Measurements from ENCODE around the gene PLAAT2. TPM values are rescaled to one million over a fixed set of nuclear protein-coding genes. Genes with fewer than 3 reads are reported as not detected.
A peak's percentile ranks its signal among the peaks of the same experiment; 100 is the strongest.

PLAAT2 gene
- total and polyA plus RNA-seq, 4 donors = 0.32 to 0.44 TPM; not detected in 2

GRCh38 chr11:63569570-63569969, 6.4 kb upstream of the PLAAT2 start:
- Histone ChIP-seq H3K27ac (ENCODE audit: low read depth in 1 of 2, low read length in 2 of 2) (no peak overlapping the region), H3K36me3 (ENCODE audit: control insufficient read depth in 4 of 4, insufficient read depth in 3 of 4, low read depth in 1 of 4, low read length in 3 of 4) (peaks cover 0 to 5% (median under 1%) of the 10 kb centered on the region in 4 donors), H3K9ac (ENCODE audit: low read depth in 1 of 2, low read length in 2 of 2) (no peak overlapping the region), H3K4me3 (ENCODE audit: low read depth in 1 of 3, low read length in 3 of 3) (no peak overlapping the region), H3K27me3 (ENCODE audit: control insufficient read depth in 4 of 4, insufficient read depth in 4 of 4, low read length in 3 of 4) (no peaks in the 10 kb centered on the region), H3K4me1 (ENCODE audit: control insufficient read depth in 4 of 4, insufficient read depth in 4 of 4, low read length in 3 of 4) (peaks cover 1 to 18% (median 10%) of the 10 kb centered on the region in 4 donors), H3K9me3 (ENCODE audit: control insufficient read depth in 4 of 4, low read length in 3 of 4) (no peaks in the 10 kb centered on the region)
- no peak for DNase-seq (ENCODE audit: low spot score)
- TF ChIP-seq JUND (IDR thresholded peaks at IDR 0.05) (no peak), RXRA (IDR thresholded peaks at IDR 0.05) (no peak), SP1 (IDR thresholded peaks at IDR 0.05) (no peak), HNF4G (IDR thresholded peaks at IDR 0.05) (no peak), MAX (IDR thresholded peaks at IDR 0.05) (no peak), TAF1 (conservative IDR thresholded peaks at IDR 0.05) (no peak), EGR1 (IDR thresholded peaks at IDR 0.05; ENCODE audit: low read depth in 2 of 2) (no peak), HNF4A (conservative IDR thresholded peaks at IDR 0.05) (no peak)
- WGBS = 95% methylated on average over 3 of the region's 3 CpGs

- H3K4me3 ChIP-seq (ENCODE audit: low read depth in 1 of 3, low read length in 3 of 3) = no peak overlapping the region
Observed at GRCh38 chr11:63567044-63567840, 4.1 kb upstream of the PLAAT2 start.

More at GRCh38 chr11:63567044-63567840, 4.1 kb upstream of the PLAAT2 start:
- Histone ChIP-seq H3K36me3 (ENCODE audit: control insufficient read depth in 4 of 4, insufficient read depth in 3 of 4, low read depth in 1 of 4, low read length in 3 of 4) (no peaks in the 10 kb centered on the region), H3K9ac (ENCODE audit: low read depth in 1 of 2, low read length in 2 of 2) (no peak overlapping the region), H3K27ac (ENCODE audit: low read depth in 1 of 2, low read length in 2 of 2) (no peak overlapping the region), H3K4me1 (ENCODE audit: control insufficient read depth in 4 of 4, insufficient read depth in 4 of 4, low read length in 3 of 4) (peaks cover 3 to 15% (median 5%) of the 10 kb centered on the region in 4 donors), H3K27me3 (ENCODE audit: control insufficient read depth in 4 of 4, insufficient read depth in 4 of 4, low read length in 3 of 4) (no peaks in the 10 kb centered on the region), H3K9me3 (ENCODE audit: control insufficient read depth in 4 of 4, low read length in 3 of 4) (no peaks in the 10 kb centered on the region)
- TF ChIP-seq RAD21 (IDR thresholded peaks at IDR 0.05) = peak in 1 of 2 donors; percentile 8
- TF ChIP-seq, protein P1, sequence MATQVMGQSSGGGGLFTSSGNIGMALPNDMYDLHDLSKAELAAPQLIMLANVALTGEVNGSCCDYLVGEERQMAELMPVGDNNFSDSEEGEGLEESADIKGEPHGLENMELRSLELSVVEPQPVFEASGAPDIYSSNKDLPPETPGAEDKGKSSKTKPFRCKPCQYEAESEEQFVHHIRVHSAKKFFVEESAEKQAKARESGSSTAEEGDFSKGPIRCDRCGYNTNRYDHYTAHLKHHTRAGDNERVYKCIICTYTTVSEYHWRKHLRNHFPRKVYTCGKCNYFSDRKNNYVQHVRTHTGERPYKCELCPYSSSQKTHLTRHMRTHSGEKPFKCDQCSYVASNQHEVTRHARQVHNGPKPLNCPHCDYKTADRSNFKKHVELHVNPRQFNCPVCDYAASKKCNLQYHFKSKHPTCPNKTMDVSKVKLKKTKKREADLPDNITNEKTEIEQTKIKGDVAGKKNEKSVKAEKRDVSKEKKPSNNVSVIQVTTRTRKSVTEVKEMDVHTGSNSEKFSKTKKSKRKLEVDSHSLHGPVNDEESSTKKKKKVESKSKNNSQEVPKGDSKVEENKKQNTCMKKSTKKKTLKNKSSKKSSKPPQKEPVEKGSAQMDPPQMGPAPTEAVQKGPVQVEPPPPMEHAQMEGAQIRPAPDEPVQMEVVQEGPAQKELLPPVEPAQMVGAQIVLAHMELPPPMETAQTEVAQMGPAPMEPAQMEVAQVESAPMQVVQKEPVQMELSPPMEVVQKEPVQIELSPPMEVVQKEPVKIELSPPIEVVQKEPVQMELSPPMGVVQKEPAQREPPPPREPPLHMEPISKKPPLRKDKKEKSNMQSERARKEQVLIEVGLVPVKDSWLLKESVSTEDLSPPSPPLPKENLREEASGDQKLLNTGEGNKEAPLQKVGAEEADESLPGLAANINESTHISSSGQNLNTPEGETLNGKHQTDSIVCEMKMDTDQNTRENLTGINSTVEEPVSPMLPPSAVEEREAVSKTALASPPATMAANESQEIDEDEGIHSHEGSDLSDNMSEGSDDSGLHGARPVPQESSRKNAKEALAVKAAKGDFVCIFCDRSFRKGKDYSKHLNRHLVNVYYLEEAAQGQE (IDR thresholded peaks at IDR 0.05) = no peak
- TF ChIP-seq SP1 (IDR thresholded peaks at IDR 0.05) = peak; percentile 52
- no peak for TF ChIP-seq HNF4G (IDR thresholded peaks at IDR 0.05)
- TF ChIP-seq HNF4A (conservative IDR thresholded peaks at IDR 0.05) = peak in 1 of 2 donors; percentile 33
- no peak for TF ChIP-seq MAX (IDR thresholded peaks at IDR 0.05)
- peak; percentile 66 to 75 for TF ChIP-seq RXRA (IDR thresholded peaks at IDR 0.05)
- TF ChIP-seq JUND (IDR thresholded peaks at IDR 0.05) = peak in 1 of 2 donors; percentile 45
- no peak for TF ChIP-seq FOXA2 (IDR thresholded peaks at IDR 0.05)
- no peak for TF ChIP-seq ATF3 (IDR thresholded peaks at IDR 0.05)
- TF ChIP-seq, protein P2, sequence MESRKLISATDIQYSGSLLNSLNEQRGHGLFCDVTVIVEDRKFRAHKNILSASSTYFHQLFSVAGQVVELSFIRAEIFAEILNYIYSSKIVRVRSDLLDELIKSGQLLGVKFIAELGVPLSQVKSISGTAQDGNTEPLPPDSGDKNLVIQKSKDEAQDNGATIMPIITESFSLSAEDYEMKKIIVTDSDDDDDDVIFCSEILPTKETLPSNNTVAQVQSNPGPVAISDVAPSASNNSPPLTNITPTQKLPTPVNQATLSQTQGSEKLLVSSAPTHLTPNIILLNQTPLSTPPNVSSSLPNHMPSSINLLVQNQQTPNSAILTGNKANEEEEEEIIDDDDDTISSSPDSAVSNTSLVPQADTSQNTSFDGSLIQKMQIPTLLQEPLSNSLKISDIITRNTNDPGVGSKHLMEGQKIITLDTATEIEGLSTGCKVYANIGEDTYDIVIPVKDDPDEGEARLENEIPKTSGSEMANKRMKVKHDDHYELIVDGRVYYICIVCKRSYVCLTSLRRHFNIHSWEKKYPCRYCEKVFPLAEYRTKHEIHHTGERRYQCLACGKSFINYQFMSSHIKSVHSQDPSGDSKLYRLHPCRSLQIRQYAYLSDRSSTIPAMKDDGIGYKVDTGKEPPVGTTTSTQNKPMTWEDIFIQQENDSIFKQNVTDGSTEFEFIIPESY (IDR thresholded peaks at IDR 0.05) = no peak
- TF ChIP-seq FOXA1 (IDR thresholded peaks at IDR 0.05) = no peak
- TF ChIP-seq, protein P3, sequence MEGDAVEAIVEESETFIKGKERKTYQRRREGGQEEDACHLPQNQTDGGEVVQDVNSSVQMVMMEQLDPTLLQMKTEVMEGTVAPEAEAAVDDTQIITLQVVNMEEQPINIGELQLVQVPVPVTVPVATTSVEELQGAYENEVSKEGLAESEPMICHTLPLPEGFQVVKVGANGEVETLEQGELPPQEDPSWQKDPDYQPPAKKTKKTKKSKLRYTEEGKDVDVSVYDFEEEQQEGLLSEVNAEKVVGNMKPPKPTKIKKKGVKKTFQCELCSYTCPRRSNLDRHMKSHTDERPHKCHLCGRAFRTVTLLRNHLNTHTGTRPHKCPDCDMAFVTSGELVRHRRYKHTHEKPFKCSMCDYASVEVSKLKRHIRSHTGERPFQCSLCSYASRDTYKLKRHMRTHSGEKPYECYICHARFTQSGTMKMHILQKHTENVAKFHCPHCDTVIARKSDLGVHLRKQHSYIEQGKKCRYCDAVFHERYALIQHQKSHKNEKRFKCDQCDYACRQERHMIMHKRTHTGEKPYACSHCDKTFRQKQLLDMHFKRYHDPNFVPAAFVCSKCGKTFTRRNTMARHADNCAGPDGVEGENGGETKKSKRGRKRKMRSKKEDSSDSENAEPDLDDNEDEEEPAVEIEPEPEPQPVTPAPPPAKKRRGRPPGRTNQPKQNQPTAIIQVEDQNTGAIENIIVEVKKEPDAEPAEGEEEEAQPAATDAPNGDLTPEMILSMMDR (IDR thresholded peaks at IDR 0.05; ENCODE audit: low read depth, low read length, missing input control) = no peak
- TF ChIP-seq EGR1 (IDR thresholded peaks at IDR 0.05; ENCODE audit: low read depth in 2 of 2) = no peak
- TF ChIP-seq GABPA (IDR thresholded peaks at IDR 0.05 in 1 of 2, conservative IDR thresholded peaks at IDR 0.05 in 1 of 2) = no peak
- TF ChIP-seq TAF1 (conservative IDR thresholded peaks at IDR 0.05) = no peak
- no peak for TF ChIP-seq NR2F2 (IDR thresholded peaks at IDR 0.05)
- TF ChIP-seq YY1 (IDR thresholded peaks at IDR 0.05) = no peak
- no peak for DNase-seq (ENCODE audit: low spot score)
- WGBS = 27% methylated on average over 5 of the region's 5 CpGs
